Smooth muscle cell of the brain vasculature (primary cell): ENCODE measurements around the gene CCL14.

Experiments
- DNase-seq: peaks from one replicate; pipeline ENCODE4 v3.0.0-alpha.2; 2012; ENCODE audit warnings: low read depth, low spot score

CCL14 gene

DNA sequence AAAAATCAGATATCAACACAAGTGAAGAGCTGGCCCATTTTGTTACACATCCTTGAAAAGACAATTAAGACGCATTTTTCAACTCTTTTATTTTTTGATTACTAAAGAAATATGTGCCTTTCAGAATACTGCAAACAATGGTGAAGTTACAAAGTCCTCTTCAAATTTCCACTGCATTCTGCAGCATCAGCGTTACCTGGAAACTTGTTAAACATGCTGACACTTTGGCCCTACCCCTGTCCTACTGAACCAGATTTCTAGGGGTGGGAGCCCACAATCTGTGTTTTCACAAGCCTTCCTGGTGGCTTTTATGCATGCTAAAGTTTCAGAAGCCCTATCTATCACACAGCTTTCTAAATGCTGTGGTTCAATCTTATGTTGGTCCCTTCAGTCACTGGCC is 4.5 kb upstream of the CCL14 start:
- no peak for DNase-seq

DNA sequence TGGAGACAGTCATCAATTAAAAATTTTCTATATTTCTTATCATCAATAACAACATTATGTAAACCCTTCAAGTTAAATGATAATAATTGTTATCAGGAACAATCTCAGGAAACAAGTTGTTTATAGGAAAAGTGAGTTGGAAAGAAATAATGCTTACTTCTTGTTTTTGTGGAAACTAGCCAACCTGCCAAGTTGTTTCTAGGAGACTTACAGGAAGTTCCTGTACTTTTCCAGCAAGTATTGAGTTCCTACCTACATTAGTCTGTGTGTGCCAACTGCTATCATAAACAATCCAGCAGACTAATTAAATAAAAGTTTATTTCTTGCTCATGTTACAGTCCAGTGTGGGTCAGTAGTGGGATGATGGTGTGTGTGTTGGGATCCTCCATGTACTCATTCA is 1.6 kb upstream of the CCL14 start:
- DNase-seq: no peak

DNA sequence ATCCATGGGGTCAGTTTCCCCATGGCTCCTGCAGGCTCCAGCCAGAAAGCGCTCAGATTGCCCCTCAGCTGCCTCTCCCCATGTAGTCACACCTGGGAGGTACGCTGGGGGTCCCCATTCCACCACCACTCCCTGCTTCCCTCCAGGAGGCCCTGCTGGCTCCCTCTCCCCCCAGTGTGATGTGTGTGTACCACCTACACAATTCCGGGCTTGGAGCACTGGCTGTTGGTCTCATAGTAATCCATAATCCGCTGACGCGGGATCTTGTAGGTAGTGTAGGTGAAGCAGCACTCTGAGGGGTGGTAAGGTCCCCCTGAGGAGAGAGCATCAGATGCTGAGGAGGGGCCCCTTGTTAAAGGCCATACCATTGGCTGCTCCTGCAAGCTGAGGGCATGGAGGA is 2.4 kb downstream of the CCL14 start:
- no peak for DNase-seq

DNA sequence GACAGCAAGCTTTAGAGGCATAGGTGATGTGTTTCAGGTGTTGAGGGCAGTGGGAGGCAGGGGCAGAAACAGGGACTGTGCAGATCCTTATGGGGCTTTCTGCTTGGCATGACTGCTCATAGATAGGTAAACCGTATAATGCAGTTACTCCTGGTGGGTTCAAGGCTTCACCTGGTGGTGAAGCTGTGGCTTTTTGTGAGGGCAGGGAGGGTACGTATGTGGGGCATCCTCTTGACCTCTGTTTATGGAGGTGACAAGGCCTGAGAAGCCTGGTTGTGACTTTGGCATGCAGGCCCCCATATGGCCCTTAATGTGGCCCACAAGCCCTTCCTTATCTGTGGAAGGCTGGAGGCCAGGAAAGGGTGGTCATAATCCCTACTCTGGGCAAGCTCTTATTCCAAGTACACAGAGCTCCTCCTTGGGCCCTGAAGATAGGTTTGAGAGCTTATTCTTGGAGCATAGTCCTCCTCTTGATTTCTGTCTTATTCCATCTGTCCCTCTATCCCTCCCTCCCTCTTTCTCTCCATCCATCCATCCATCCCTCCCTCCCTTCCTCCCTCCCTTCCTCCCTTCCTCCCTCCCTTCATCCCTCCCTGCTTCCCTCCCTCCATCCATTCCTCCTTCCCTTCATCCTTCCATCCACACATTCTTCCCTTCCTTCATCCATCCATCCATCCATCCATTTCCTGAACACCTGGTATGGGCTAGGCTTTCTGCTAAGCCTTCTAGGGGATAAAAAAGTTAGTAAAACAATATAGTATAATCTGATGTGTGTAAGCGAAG is 3.9 kb downstream of the CCL14 start:
- DNase-seq: no peak

DNA sequence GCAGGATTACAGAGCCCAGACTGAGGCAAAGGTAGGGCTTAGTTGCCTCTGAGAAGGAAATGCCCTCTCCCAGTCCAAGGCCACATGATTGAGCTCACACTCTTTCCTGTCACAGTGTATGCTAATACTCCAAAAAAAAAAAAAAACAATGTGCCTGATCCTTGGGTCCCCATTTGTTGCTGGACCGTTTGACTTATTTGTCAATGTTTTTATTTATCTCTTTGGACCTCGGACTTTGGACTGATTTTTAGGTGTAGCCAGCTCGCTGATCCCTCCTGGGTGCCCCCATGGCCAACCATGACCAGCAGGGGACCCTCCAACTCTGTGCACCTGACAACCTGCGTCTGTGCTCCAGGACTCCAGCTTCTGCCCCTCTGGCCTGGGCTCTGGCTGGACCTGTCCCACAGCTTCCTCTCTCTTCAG is 4.6 kb downstream of the CCL14 start:
- DNase-seq: no peak

DNA sequence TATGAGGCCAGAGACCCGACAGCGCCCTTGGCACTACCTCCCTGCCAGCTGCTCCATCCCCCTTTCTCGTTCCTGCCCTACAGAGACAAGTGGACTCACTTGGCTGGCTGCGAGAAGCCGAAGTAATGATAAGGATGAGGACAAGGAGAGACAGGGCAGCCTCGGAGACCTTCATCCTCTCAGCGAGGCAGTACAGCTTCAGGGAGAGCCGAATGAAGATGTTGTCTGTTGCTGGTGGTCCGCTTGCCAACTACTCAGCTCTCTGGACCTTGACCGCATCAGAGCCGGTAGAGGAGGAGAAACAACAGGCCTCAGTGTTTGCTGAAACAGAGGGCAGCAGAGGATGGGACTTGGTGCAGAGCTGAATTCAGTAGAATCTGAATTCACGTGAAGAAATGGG is 5.3 kb downstream of the CCL14 start, which contains the start of gene CCL16:
Gene CCL16 (minus strand): TSS at position 252 of the 400 bp plus-strand sequence. CDS start 77 bp downstream, at position 175.
- no peak for DNase-seq

DNA sequence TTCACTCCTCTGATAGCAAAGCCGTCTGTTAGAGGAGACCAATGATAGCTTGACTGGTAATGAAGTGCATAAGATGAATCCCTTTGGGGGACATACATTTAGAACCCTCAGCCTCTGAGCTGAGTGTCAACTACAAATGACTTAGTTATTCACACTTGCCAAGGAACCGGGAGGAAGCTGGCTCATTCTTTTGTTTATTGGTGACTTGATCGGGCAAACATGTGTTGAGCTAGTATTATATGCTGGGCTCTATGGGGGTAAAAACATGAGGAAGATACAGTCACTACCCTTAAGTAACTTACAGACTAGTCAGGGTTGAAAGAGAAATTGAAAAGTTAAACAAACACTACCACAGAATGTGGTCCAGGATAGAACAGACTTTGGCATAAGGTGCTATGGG is 8.2 kb downstream of the CCL14 start:
- no peak for DNase-seq

DNA sequence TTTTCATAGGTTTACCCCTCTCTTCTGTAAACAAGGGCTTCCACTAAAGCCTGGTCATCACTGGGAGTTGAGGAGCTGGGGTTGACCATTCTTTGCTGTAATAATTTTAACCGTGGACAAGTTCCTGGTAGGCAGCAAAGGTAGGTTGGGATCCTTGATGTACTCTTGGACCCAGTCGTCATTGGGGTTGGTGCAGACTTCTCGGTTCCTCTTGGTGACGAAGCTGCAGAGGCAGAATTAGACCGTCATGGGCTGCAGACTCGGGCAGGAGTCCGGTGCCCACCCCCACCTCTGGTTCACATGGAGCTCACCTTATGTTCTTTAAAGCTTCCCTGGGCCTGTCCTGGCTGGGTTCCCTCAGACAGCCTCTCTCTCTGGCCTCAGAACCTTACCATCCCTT is 9.0 kb downstream of the CCL14 start:
- no peak for DNase-seq

DNA sequence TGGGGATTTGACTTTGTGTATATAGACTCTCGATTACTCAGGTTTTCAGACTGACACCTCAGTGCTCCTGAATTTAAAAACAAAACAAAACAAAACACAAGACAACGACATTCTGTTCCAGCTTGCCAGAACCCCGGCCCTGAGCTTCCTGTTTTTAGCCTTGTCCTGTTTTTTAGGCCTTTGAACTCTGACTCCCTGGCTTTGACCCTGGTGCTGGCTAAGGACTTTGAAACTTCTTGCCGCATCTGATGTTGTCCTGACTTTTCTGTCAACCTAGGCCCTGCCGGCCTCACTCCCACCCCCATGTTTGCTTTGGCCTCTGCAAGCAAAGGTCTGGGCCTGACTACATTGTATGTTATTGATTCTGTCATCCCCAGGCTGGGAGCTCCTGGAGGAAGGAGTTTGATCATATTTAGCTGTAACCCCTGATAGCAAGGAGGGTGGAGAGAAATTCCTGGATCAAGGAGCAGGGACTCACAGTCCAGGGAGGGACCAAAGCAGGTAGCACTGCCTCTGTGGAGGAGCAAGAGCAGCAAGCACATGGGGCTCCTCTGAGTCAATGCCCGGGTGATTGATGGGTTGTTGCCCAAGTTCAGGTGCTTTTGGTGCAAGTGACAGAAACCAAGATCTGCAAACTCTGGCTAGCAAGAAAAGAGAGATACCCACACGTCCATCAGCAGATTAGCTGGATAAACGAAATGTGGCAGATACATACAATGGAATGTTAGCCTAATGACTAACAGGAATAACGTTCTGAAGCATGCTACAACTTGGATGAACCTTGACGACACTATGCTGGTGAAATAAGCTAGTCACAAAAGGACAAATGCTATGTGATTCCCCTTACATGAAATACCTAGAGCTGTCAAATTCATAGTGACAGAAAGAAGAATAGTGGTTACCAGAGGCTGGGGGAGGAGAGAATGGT is 12.9 kb downstream of the CCL14 start:
- DNase-seq: no peak

DNA sequence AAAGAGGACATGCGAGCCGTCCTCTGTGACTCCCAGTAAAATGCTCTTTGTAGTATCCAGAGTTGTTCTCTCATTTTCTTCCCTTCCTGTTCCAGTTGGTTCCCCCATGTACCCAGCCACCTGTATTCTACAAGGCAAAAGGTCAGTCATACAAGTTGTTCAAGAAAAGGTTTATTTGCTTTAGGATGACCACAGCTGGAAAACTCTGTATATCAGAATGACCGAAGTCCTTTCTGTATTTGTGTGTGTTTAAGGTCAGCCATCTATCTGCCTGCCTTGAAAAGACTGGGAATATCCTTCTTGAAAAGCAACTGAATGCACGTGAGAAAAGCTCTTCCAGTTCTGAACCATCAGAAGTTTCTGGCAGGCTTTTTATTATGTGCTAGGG is 13.6 kb downstream of the CCL14 start:
- no peak for DNase-seq

DNA sequence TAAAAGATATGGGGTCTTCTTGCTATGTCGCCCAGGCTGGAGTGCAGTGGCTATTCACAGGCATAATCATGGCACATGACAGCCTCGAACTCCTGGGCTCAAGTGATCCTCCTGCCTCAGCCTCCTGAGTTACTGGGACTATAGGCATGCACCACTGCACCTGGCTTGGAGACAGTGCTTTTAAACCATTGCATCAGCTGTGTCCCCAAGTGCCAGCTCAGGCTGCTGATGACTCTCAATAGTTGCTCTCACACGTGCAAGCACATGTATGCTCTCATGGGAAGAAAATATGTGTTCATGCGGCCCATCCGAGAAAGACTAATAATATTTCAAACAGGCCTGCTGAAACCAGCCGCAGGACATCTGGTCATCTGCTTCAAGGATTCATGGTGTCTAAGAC is 14.0 kb downstream of the CCL14 start:
- DNase-seq: no peak

DNA sequence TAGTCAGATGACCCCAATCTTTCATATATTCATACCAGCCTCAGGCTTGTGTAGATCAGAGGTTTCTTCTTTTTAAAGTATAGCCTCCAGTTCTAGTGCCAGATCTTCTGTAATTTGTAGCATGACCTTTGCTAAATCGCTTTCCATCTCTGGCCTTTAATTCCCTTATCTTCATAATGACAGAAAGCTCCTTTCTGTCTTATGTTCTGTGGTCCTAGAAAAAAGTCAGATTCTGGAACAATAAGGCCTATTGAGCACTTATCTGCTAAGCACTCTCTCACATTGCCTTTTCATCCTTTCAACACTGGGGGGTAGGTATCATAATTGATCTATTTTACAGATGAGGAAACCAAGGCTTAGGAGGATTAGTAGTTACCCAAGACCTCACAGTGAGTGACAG is 14.5 kb downstream of the CCL14 start:
- DNase-seq: no peak

DNA sequence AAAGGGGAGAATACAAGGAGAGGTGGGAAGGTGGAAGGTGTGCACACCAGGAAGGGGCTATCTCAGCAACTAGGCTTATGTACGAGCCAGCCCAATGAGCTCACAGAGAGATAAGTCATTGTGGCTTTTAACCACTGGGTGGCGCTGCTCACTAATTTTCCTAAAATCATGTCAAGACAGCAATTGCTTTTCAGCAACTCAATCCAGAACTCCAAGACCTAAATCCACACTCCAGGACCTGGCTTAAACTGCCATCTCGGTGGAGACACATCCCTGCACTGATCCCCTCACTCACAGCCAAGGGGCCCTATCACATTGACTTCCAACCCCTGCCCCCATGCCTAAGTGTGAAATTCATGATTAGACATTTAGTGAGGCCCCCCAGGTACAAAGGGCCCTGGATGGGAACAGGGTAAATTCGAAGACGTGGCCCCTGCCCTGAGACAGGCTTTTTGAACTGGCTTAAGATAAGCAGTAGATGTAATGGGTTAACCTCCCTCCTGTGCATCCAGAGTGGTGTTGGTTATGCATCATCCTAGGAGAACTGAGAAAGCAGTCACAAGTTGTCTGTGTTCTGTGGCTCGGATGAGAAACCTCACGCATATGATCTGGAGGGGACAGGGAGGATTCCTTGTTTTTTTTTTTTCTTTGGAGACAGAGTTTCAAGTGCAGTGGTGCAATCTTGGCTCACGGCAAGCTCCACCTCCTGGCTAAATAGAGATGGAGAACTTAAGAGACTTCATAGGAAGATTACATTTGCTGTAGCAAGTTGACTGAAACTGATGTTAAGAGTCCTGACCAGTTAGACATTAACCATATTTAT is 16.8 kb downstream of the CCL14 start:
- DNase-seq: peak; percentile 56

DNA sequence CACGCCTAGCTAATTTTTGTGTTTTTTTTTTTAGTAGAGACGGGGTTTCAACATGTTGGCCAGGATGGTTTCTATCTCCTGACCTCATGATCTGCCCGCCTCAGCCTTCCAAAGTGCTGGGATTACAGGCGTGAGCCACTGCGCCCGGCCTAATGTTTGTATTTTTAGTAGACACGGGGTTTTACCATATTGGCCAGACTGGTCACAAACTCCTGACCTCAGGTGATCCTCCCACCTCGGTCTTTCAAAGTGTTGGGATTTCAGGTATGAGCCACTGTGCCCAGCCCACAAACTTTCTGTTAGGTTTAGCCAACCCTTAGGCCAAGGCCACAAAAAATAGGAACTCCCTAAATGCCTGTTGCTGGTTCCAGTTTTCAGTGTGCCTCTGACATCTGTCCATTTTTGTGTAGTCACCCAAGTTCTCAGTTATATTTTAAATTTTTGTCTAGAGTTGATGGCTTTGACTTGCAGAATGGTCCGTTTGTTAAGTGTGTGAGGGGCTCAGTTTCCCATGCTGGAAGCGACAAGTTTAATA is 17.9 kb downstream of the CCL14 start:
- no peak for DNase-seq

DNA sequence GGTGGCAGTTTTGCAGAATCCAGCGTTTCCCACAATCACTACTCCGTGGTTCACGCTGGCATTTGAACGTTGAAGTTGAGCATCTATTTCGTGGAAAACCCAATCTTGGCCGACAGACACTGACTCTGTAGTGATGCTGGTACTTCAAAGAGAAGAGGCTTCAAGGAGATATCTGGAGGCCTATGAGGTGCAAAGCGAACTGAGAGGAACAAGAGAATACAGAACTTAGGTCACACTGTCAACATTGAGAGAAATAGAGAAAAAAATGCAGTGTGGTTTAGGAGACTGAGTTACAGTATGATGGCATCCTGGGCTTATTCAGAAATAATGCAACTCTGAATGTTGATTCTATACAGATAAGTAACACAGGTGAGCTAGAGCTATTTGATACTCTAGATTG is 21.3 kb downstream of the CCL14 start:
- DNase-seq: no peak

DNA sequence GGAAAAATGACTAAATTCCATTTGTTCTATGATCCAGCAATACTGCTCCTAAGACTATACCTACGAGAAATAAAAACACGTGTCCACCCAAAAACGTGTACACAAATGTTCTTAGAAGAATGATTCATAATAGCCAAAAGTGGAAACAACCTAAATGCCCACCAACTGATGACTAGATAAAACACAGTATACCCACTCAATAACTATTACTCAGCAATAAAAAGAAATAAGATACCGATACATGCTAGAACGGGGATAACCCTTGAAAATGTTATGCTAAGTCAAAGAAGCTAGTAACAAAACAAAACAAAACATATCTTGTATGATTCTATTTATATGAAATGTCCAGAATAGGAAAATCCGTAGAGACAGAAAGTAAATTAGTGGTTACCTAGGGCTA is 22.9 kb downstream of the CCL14 start:
- no peak for DNase-seq

DNA sequence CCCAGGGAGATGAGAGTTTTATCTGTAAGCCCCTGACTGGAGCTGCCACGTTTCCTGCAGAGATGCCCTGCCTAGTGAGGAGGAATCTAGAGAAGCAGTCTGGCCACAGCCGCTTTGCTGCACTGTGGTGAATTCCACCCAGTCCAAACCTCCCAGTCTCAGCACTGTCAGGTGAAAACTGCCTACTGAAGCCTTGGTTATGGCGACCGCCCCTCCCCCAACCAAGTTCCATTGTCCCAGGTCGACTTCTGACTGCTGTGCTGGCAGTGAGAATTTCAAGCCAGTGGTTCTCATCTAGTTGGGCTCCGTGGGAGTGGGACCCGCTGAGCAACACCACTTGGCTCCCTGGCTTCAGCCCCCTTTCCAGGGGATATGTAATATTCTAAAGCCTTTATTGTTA is 32.8 kb downstream of the CCL14 start:
- no peak for DNase-seq

DNA sequence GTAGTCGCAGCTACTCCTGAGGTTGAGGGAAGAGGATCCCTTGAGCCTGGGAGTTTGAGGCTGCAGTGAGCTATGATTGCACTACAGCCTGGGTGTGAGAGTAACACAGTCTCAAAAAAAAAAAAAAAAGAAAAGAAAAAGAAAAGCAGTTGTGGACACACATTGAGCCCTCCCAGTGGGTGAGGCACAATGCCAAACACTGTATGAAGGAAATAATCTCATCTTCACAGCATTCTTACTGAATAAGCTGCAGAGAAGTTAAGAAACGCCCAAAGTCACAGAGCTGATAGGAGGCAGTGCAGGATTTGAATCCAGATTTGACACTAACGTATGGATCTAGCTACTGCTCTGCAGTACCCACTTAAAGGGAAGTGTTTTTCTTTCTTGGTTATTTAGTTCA is 37.1 kb downstream of the CCL14 start:
- DNase-seq: no peak

DNA sequence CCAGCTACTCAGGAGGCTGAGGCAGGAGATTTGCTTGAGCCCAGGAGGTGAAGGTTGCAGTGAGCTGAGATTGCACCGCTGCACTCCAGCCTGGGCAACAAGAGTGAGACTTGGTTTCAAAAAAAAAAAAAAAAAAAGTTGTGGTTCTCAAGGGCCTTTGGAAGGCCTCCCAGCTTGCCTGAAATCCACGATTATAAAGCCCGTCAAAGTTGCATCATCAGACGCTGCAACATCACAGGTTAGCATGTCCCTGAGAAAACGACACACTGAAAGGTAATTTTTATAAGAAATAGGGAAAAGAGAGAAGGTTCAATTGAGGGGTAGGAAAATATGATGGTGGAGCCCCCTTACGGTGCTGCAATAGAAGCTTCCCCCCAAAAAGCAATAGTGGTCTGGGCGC is 38.4 kb downstream of the CCL14 start:
- DNase-seq: no peak

DNA sequence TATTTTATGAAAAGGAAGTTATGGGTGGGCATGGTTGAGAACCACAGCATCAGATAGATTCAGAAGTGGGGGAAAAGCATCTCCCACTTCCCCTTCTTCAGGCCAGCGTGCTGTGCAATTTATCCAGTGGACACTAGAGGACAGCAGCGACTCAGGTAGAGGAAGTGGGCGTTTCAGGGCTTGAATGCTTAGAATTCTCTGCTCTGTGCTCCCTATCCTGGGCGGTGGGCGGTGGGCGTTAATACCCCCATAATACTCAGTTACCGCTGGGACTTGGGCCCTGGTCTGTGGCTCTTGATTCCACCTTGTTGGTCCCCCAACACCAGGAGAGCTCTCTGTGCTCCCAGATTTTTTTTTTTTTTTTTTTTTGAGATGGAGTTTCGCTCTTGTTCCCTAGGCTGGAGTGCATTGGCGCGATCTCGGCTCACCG is 39.4 kb downstream of the CCL14 start:
- no peak for DNase-seq

DNA sequence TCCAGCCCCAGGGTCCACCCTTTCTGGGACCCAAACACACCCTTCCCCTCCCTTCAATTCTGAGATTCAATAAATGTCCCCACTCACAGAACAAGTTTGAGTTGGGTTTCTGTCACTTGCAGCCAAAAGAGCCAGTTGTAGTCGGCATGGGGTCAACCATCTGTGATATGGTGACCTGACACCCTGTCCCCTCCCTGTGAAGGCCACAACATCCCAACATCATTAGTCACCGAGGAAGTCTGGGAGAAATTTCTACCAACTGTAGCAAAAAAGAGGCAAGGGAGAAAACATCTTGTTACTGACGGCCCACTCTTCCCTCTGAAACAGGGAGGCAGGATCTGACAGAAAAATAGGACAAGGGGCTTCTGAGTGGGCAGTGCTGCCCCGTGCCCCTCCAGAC is 42.4 kb downstream of the CCL14 start:
- no peak for DNase-seq

DNA sequence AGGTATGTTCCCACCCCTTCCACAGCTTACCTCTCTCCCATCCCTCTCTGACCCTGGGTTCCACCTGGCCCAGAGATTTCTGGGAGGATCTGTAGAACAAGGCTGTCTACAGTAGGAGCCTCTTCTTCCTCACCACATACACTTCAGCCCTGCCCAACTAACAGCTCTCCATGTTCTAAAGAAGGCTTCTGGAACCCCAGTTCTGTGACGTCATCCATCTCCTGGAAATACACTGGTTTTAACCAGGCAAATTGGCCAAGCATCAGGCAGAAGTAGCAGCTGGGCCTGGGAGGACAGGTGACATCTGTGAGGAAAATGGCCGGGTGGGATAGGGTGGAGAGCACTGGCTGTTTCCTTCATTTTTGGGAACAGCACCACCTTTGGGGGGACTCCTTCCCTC is 43.0 kb downstream of the CCL14 start, which contains the start of gene LYZL6:
Gene LYZL6 (minus strand): TSS at position 177 of the 400 bp plus-strand sequence. CDS start 4,357 bp downstream, outside the sequence.
- no peak for DNase-seq
